HG02678 (cell line): ENCODE data around the gene SKA1.
"Not testable (repeated sequence)": the region's sequence is repeated elsewhere in the genome, so short reads cannot be mapped to it uniquely, and the experiment has no call there.

Source experiments
- ATAC-seq: cut with Tn5 transposase; IDR thresholded peaks from one replicate; pipeline ENCODE4 v1.9.1; 2021; ENCODE audit warnings: mild to moderate bottlenecking, moderate library complexity; ENCODE audit not compliant: unreplicated experiment

SKA1 gene

DNA sequence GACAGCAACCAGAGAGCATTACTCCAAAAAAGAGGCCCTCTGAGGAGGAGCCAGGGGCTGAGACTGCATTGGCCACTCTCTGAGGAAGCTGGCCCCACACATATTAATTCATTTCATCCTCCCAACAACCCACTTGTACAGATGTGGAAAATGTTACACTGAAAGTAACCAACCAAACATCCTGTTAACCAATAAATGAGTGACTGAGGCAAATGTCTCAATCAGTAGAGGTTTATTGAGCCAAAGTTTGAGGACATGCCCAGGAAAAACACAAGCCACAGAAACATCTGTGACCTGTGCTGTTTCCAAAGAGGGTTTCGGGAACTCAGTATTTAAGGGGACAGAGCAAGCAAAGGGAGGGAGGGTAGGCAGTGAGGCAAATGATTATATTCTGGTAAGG lies 53.0 kb downstream of the SKA1 start:
- ATAC-seq: no peak

DNA sequence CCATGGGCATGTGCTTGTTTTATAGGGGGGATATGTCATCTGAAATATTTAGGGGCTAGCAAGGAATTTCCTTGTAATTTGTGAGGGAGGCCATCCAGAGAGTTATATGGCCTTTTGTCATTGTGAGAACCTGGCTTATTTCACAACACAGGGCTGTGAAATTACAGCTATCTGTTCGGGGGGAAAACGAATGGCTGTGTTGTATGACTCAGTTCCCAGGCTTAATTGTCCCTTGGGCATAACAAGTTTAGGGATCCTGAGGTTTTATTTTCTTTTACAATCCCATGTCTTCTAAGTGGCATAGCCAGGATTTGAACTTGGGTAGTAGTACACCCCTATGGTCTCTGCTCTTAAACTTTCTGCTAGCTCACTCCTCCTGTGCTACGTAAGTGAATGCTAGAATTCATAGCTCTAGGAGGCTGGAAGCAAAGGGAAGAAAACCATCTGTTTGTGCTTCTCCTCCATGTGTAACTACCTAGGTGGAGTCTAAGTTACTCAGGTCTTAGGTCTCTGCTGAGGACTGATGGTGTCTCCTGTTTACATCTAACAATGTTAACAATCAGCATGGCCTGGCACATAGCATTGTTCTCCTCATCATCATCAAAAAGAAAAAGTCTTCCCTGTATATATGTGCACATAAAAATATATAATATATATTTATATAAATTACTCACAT lies 53.8 kb downstream of the SKA1 start:
- no peak for ATAC-seq

DNA sequence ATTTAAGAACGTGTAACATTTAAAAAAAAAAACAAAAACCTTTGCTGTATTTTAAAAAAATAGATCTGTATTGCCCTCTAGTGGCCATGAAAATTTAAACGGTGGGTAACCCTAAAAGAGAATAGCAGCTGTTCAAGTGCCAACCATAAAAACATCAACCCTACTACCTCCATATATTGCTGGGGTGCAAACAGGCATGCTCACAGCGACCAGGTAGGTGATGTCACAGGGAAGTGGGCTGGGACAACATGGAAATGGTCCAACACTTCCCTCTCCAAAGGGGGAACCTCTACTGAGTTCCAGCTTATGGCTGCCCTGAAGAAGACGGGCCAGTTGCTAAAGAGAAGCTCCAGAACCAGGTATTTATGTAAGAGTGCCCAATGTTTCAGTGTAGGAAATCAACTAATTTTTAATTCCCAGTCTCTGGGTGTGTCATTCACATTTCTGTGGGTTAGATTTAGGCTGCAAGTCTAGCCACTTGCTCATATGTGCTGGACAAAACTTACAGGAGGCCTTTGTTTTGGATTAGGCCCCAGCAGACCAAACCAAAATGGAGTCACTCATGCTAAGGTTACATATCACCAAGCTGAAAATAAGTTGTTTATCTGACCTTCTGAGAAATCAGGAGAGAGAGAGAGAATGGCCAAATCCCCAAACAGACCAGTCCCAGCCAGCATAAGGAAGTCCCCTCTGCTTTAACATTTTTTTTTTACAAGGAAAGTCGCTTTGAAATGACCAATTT lies 54.5 kb downstream of the SKA1 start:
- no peak for ATAC-seq

DNA sequence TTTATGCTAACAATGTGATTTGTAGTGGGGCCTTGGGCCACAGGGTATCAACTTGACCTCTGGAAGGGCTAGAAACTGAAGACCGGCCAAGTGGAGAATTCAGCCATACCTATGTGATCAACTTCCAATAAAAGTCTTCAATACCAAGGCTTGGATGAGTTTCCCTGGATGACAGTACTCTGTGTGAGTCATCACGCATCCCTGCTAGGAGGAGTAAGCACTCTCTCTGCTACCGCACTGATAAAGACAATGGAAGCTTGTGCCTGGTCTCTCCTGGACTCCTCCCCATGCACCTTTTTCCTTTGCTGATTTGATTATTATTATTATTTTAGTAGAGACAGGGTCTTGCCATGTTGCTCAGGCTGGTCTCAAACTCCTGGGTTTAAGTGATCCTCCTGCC lies 58.1 kb downstream of the SKA1 start:
- ATAC-seq: no peak

DNA sequence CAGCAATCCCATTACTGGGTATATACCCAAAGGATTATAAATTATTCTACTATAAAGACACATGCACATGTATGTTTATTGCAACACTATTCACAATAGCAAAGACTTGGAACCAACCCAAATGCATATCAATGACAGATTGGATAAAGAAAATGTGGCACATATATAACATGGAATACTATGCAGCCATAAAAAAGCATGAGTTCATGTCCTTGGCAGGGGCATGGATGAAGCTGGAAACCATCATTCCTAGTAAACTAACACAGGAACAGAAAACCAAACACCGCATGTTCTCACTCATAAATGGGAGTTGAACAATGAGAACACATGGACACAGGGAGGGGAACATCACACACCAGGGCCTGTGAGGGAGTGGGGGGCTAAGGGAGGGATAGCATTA lies 61.9 kb downstream of the SKA1 start:
- ATAC-seq: not testable (repeated sequence)

DNA sequence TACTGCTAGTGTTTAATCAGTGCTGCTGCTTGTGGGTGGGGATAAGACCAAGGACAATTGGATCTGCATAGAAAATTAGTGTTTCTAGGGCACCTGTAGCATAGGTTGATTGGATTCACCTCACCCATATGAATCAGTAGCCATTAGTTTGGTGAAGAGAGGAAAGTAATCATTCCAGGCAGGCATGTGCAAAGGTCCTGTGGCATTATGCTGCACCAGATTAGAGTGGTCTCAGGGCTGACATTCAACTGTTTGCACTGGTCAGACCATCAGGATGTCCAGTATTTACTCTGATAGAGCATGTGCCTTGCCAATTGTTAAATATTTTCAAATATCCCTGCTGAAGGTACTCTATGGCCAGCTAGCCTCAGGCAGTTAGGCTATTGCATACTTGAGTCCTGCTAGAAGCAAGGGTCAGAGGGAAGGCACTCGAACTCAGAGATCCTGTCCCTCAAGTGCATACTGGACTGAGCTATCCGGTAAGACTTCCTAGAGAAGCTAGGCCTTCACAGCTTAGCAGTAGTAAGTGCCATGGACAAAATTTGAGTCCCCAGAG lies 64.7 kb downstream of the SKA1 start:
- ATAC-seq: no peak

DNA sequence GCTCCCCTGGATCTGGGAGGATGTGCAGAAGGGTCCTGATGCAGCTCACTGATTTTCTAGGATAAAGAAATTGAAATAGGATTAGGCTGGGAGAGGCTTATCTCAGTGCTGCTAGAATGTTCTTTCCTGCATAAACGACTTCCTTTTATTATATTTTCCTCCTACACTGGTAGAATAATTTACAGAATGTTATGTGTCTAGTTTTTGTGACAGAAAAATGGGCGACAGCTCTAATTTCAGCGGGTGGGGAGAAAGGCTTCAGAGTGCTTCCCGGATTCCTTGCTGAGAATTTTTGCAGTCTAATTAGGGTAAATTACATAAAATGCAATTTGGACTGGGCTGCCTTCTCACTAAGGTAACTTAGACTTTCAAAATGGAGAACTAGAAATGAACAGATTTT lies 66.2 kb downstream of the SKA1 start:
- ATAC-seq: no peak

GRCh38 chr18:50441501-50441900 lies 66.7 kb downstream of the SKA1 start:
- ATAC-seq: no peak
